ENCODE results near the gene PERCC1. TPM values are rescaled to one million over a fixed set of nuclear protein-coding genes. Genes with fewer than 3 reads are reported as not detected.

Gene PERCC1
- total and polyA plus RNA-seq, 2 donors (not counting 1 experiment from before 2014, with no cell fraction given) = not detected

DNA sequence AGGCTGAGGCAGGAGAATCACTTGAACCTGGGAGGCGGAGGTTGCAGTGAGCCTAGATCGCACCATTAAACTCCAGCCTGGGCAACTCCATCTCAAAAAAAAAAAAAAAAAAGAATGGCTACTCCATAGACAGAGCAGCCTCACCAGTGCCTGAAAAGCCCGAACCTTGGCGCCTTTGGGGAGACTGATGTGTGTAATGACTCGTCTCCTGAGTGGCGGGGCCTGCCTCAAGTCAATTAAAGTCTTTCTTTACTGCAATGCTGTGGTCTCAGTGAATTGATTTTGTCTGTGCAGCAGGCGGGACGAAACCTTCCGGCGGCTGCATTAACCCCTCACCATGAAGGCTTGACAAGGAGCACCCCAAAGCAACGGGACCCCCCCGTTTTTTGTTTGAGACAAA is 6.8 kb upstream of the PERCC1 start:
- H3K27me3 ChIP-seq (ENCODE audit: control insufficient read depth, insufficient read depth, low read length) = no peaks in the 10 kb centered on the region

GRCh38 chr16:1425616-1426370 is 5.1 kb upstream of the PERCC1 start:
- H2AFZ ChIP-seq (ENCODE audit: low read length) = no peak overlapping the region
- no peaks in the 10 kb centered on the region for H3K27me3 ChIP-seq (ENCODE audit: control insufficient read depth, insufficient read depth, low read length)
- no peaks in the 10 kb centered on the region for H3K79me2 ChIP-seq (ENCODE audit: control insufficient read depth, insufficient read depth, low read length)
- H3K9me3 ChIP-seq (ENCODE audit: control insufficient read depth, insufficient read depth, low read depth, low read length) = no peaks in the 10 kb centered on the region
- H3K4me2 ChIP-seq (ENCODE audit: extremely low read depth, insufficient read depth, low read length) = no peak overlapping the region
- no peak overlapping the region for H3K9ac ChIP-seq (ENCODE audit: insufficient read depth, low read length)
- H3K4me3 ChIP-seq (replicated peaks in 1 of 4; ENCODE audit: control extremely low read depth in 1 of 4, insufficient read depth in 1 of 4, low read depth in 3 of 4, low read length in 4 of 4) = no peak overlapping the region
- H3K27ac ChIP-seq (ENCODE audit: insufficient read depth, low read length) = no peak overlapping the region
- no peaks in the 10 kb centered on the region for H4K20me1 ChIP-seq (ENCODE audit: control insufficient read depth, extremely low read depth, insufficient read depth, low read length)
- TF ChIP-seq, protein P1, sequence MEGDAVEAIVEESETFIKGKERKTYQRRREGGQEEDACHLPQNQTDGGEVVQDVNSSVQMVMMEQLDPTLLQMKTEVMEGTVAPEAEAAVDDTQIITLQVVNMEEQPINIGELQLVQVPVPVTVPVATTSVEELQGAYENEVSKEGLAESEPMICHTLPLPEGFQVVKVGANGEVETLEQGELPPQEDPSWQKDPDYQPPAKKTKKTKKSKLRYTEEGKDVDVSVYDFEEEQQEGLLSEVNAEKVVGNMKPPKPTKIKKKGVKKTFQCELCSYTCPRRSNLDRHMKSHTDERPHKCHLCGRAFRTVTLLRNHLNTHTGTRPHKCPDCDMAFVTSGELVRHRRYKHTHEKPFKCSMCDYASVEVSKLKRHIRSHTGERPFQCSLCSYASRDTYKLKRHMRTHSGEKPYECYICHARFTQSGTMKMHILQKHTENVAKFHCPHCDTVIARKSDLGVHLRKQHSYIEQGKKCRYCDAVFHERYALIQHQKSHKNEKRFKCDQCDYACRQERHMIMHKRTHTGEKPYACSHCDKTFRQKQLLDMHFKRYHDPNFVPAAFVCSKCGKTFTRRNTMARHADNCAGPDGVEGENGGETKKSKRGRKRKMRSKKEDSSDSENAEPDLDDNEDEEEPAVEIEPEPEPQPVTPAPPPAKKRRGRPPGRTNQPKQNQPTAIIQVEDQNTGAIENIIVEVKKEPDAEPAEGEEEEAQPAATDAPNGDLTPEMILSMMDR (conservative IDR thresholded peaks at IDR 0.05 in 1 of 2, IDR thresholded peaks at IDR 0.05 in 1 of 2; ENCODE audit: low read depth in 1 of 2, low read length in 2 of 2) = no peak
- no peak for TF ChIP-seq EZH2 (IDR thresholded peaks at IDR 0.05; ENCODE audit: low read length, missing control alignments)
- no peaks in the 10 kb centered on the region for H3K4me1 ChIP-seq (ENCODE audit: control insufficient read depth, extremely low read depth, insufficient read depth, low read length)
- H3K36me3 ChIP-seq (ENCODE audit: control insufficient read depth, insufficient read depth, low read length) = no peaks in the 10 kb centered on the region
- no peak for DNase-seq (ENCODE audit: low read depth in 2 of 2)

More for the DNA sequence above, 6.8 kb upstream of the PERCC1 start:
- Histone ChIP-seq H4K20me1 (ENCODE audit: control insufficient read depth, extremely low read depth, insufficient read depth, low read length) (no peaks in the 10 kb centered on the region), H3K4me2 (ENCODE audit: extremely low read depth, insufficient read depth, low read length) (no peak overlapping the region), H3K79me2 (ENCODE audit: control insufficient read depth, insufficient read depth, low read length) (peaks cover 8% of the 10 kb centered on the region), H3K27ac (ENCODE audit: insufficient read depth, low read length) (no peak overlapping the region), H3K9ac (ENCODE audit: insufficient read depth, low read length) (no peak overlapping the region), H2AFZ (ENCODE audit: low read length) (no peak overlapping the region), H3K4me3 (replicated peaks in 1 of 4; ENCODE audit: control extremely low read depth in 1 of 4, insufficient read depth in 1 of 4, low read depth in 3 of 4, low read length in 4 of 4) (no peak overlapping the region), H3K9me3 (ENCODE audit: control insufficient read depth, insufficient read depth, low read depth, low read length) (no peaks in the 10 kb centered on the region), H3K4me1 (ENCODE audit: control insufficient read depth, extremely low read depth, insufficient read depth, low read length) (no peaks in the 10 kb centered on the region), H3K36me3 (ENCODE audit: control insufficient read depth, insufficient read depth, low read length) (no peaks in the 10 kb centered on the region)
- TF ChIP-seq, protein P1 (conservative IDR thresholded peaks at IDR 0.05 in 1 of 2, IDR thresholded peaks at IDR 0.05 in 1 of 2; ENCODE audit: low read depth in 1 of 2, low read length in 2 of 2) = no peak
- TF ChIP-seq EZH2 (IDR thresholded peaks at IDR 0.05; ENCODE audit: low read length, missing control alignments) = no peak
- no peak for DNase-seq (ENCODE audit: low read depth in 2 of 2)

DNA sequence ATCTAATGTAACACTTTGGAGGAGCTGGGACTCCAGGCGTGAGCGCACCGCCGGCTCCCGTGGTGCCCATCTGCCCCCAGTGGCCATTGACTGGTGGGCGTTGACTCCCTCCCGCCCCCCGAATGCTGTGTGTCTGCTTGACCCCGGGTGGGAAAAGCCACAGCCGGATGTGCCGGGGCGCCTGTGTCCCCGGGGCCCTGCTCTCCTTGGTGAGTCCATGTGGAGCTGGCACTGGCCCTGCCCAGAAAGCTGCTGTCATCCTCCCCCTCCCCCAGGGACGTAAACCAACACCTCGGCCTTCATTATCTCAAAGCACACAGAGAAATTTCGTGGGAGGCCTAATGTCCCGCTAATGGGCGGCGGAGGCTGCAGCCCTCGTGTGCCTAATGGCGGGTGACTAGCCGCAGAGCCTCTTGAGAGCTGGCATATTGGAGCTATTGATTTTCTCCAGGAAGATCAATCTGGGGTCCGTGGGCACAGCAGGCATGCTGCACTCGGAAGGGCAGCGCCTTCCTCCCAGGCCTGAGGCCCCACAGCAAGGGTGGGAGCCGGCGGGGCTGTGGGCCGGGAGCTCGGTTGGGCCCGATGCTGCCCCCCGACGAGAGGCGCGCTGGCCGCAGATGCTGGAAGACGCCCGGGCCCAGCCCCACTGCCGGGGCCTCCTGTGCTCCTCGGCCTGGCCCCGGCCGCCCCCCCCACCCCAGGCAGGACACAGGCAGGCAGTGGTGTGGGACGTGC is 4.0 kb upstream of the PERCC1 start:
- no peaks in the 10 kb centered on the region for H3K79me2 ChIP-seq (ENCODE audit: control insufficient read depth, insufficient read depth, low read length)
- no peak overlapping the region for H3K4me3 ChIP-seq (replicated peaks in 1 of 4; ENCODE audit: control extremely low read depth in 1 of 4, insufficient read depth in 1 of 4, low read depth in 3 of 4, low read length in 4 of 4)
- H3K27me3 ChIP-seq (ENCODE audit: control insufficient read depth, insufficient read depth, low read length) = no peaks in the 10 kb centered on the region
- H3K9me3 ChIP-seq (ENCODE audit: control insufficient read depth, insufficient read depth, low read depth, low read length) = no peaks in the 10 kb centered on the region
- no peak overlapping the region for H3K4me2 ChIP-seq (ENCODE audit: extremely low read depth, insufficient read depth, low read length)
- H3K9ac ChIP-seq (ENCODE audit: insufficient read depth, low read length) = no peak overlapping the region
- no peaks in the 10 kb centered on the region for H3K4me1 ChIP-seq (ENCODE audit: control insufficient read depth, extremely low read depth, insufficient read depth, low read length)
- no peak overlapping the region for H2AFZ ChIP-seq (ENCODE audit: low read length)
- no peak overlapping the region for H3K27ac ChIP-seq (ENCODE audit: insufficient read depth, low read length)
- H4K20me1 ChIP-seq (ENCODE audit: control insufficient read depth, extremely low read depth, insufficient read depth, low read length) = no peaks in the 10 kb centered on the region
- no peak for DNase-seq (ENCODE audit: low read depth in 2 of 2)
- TF ChIP-seq, protein P1 (conservative IDR thresholded peaks at IDR 0.05 in 1 of 2, IDR thresholded peaks at IDR 0.05 in 1 of 2; ENCODE audit: low read depth in 1 of 2, low read length in 2 of 2) = no peak
- TF ChIP-seq EZH2 (IDR thresholded peaks at IDR 0.05; ENCODE audit: low read length, missing control alignments) = no peak
- no peaks in the 10 kb centered on the region for H3K36me3 ChIP-seq (ENCODE audit: control insufficient read depth, insufficient read depth, low read length)
